GM12892 (cell line): ENCODE data around the gene AMER2.
A peak's percentile ranks its signal among the peaks of the same experiment; 100 is the strongest.

Experiments
- DNase-seq: peaks from one replicate; pipeline ENCODE4 v3.0.0; 2011; ENCODE audit not compliant: insufficient read length
- FAIRE-seq: peaks from 2 replicates; lab custom pipeline; 2011; peaks lifted over from hg19 to GRCh38; lab: Jason Lieb, UNC
- POLR2A ChIP-seq: IDR thresholded peaks from 2 replicates; pipeline ENCODE4 v1.6.1; 2011; ENCODE audit warnings: low read depth, low read length, control low read depth
- POLR2AphosphoS5 ChIP-seq: IDR thresholded peaks from 2 replicates; pipeline ENCODE4 v1.6.1; 2011; ENCODE audit warnings: low read depth, low read length, control low read depth
- TAF1 ChIP-seq: IDR thresholded peaks from 2 replicates; pipeline ENCODE4 v1.6.1; 2011; ENCODE audit warnings: low read depth, mild to moderate bottlenecking, control low read depth, low read length, borderline replicate concordance

Gene AMER2

DNA sequence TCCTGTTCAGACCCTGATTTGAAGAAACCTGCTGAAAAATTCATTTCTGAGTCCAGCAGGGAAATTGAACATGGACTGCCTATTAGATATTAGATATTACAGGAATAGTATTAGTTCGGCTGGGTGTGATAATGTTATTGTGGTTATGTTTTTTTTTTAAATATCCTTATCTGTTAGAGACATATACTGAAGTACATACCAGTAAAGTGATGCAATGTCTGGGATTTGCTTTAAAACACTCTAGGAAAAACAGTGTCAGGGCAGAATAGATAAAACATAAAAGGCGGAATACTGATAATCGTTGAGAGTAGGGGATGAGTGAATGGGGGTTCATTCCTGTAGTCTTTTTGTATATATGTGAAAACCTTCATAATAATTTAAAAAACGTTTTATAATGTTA lies 28.7 kb upstream of the AMER2 start:
- no peak for TF ChIP-seq TAF1
- TF ChIP-seq POLR2A = no peak
- TF ChIP-seq POLR2AphosphoS5 = no peak
- DNase-seq = no peak
- no peak for FAIRE-seq

DNA sequence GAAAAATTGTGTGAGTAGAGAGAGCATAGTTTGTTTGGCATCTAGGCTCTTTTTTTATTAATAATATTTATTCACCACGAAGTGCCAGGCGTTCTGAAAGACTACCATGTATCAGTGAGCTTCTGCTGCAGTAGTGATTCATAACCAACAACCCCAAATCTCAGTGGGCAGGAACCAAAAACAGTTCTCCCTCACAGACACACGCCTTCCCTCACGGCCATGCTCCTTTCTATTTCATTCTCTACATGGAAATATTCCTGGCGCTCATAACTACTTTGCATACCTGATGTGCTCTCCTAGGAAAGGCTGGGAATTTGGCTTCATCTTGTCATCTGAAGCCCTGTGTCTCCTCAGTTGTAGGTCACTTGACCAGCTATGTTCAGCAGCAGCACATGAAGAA lies 26.6 kb upstream of the AMER2 start:
- no peak for FAIRE-seq
- TF ChIP-seq POLR2AphosphoS5 (no peak), POLR2A (no peak), TAF1 (no peak)
- no peak for DNase-seq

DNA sequence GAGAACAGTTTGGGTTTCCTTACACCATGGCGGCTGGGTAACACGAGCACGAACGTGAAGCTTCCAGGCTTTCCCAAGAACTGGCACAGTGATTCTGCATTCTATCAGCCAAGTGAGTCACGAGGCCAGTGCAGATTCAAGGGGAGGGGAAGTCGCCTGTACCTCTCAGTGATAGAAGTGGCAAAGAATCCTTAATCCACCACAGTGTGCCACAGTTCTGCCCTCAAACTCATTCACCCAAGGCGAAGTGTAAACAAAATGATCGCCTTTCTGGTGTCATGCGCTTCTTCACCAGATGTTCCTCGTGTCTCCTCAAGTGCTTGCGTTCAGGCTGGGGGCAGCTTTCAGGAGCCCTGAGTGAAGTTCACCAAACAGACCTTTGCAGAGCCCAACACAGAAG lies 24.9 kb upstream of the AMER2 start:
- no peak for FAIRE-seq
- DNase-seq = no peak
- no peak for TF ChIP-seq TAF1
- TF ChIP-seq POLR2AphosphoS5 = no peak
- TF ChIP-seq POLR2A = no peak

DNA sequence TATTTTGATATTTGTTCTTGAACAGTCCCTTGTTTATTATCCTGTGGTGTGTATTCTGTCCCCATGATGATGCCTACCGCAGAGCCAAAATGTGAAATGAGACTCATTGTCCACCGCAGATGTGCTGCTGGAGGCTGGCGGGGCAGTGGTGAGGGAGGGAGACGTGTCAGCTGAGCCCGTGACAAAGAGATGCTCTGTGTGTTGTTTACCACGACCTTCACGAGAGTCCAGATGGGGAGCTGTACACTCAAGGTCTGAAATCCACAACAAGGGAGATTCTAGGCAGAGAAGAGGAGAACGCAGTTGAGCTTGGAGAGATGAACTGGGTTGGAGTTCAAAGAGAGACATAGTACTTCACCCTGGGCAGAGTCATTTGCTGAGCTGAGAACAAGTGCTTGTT lies 20.8 kb upstream of the AMER2 start:
- TF ChIP-seq TAF1 (no peak), POLR2AphosphoS5 (no peak), POLR2A (no peak)
- DNase-seq = no peak
- FAIRE-seq = no peak

DNA sequence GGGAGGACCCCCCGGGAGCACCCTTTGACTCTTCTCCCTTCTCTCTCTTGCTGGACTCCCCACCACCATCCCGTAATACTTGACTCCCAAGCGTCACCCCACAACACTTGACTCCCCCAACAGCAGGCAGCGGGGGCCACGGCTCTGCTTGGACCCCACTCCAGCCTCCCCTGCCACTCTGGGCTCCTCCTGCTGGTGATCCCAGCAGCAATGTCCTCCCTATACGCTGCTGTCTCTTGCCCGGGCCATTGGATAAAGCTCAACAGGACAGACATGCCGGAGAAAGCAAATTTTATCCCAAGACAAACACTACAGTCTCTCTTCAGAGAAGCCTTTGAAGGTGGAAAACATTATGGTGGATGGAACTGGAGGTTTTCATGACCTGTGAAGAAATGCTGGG lies 20.4 kb upstream of the AMER2 start:
- no peak for FAIRE-seq
- no peak for TF ChIP-seq POLR2A
- no peak for TF ChIP-seq TAF1
- TF ChIP-seq POLR2AphosphoS5 = no peak

DNA sequence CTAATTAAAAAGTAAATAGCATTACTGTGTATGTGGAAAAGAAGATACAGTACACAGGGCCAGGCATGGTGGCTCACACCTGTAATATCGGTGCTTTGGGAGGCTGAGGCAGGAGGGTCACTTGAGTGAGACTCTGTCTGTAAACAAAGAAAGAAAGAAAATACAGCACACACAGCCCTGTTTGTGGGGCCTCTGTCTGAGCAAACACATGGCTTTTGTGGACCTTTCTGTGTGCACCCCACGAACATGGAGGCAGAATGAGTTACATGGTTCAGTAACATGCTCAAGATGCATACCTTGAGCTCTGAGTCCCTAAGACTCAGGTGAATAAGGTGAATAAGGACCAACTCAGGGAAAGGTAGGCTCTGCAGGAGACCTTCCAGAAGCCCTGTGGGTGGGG lies 20.0 kb upstream of the AMER2 start:
- FAIRE-seq (no peak), DNase-seq (no peak)
- TF ChIP-seq POLR2A = no peak
- no peak for TF ChIP-seq POLR2AphosphoS5
- no peak for TF ChIP-seq TAF1

More for the DNA sequence above, 20.4 kb upstream of the AMER2 start:
- DNase-seq = no peak

DNA sequence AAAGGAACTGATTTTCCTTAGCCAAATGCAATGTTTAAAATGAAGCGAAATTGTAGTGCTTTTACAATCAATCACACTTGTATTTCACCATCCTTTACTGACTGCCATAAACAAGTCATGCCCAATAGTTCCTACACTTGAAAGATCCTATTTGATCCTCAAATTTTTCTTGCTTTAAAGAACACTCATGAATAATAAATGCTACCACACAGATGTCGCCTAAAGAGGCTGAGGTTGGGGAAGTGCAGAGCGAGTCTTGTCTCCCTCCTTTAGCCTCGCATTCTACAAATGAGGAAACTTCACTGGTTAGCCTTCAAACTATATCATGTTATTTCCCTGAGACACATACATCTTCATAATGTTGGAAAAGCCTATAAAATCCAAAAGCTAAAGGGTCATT lies 18.7 kb upstream of the AMER2 start:
- no peak for DNase-seq
- TF ChIP-seq TAF1 (no peak), POLR2AphosphoS5 (no peak), POLR2A (no peak)
- no peak for FAIRE-seq

DNA sequence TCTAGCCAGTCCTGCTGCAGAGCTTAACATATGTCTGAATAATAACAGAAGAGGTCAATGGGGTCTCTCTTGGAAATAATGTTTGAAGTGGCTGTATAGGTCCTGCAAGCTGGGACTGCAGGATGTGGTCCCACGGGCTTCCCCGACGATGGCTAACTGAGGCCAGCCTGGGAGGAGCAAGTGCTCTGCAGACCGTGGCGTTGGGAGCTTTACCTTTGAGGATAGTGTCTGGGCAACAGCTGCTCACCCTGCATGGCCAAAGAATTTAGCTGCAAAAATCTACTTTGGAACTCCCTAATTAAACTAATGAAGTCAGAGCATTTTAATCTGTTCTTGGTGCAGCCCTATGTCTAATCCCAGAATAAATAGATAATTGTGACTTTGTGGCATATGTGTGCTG lies 18.2 kb upstream of the AMER2 start:
- DNase-seq (no peak), FAIRE-seq (no peak)
- no peak for TF ChIP-seq POLR2AphosphoS5
- TF ChIP-seq POLR2A = no peak
- TF ChIP-seq TAF1 = no peak

DNA sequence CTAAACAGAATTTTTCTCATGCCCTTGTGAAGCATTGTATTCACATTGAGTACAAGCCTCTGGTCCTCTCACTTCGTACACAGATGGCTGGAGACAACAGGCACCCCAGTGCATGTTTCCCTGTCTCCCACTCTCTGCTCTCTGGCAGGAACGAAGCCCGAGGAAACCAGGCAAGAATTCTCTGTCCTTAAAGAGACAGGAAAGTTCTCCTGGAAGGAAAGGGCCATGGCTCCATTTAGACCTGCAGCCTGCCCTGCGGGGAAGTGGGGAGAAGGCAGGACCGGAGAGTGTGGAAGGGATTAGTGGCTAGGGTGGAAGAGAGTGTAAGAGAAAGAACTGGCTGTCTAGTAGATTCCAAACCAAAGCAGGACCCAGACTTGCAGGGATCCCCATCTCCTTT lies 15.5 kb upstream of the AMER2 start:
- TF ChIP-seq TAF1 (no peak), POLR2AphosphoS5 (no peak), POLR2A (no peak)
- DNase-seq (no peak), FAIRE-seq (no peak)

DNA sequence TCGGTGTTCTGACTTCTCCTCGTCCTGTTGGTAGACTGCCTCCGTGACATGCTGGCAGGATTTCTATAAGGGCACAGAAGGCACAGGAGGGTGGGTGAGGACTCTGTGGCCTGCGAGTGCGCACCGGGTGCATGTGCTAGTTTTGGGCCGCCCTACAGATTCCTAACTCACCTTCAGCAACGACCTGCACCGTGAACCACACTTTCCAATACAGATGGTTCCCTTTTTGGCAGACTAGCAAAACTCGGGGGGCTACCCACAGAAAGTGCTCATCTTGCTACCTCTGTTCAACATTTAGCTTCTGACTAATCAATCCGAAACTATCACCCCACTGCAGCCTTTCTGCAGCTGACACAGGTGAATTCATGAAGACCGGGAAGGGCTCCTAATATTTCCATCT lies 14.1 kb upstream of the AMER2 start:
- no peak for FAIRE-seq
- no peak for TF ChIP-seq POLR2A
- no peak for TF ChIP-seq POLR2AphosphoS5
- DNase-seq = no peak

DNA sequence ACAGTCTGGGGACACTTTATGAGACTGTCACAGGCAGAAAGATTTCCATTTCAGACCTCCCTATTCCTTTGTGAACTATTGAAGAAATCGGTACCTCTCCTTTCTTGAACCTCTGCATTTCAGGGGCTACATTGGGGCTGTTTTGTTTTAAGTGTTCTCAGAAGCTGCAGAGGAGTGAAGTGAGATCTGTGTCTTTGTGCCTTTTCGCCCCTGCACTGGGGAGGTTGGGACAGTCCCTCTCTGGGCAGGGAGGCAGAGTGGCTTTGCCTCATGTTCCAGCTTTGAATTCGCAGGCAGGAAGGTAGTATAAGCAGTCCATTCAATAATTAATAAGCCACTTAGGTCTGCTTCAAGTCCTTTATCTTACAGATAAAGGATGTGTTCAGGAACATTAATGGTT lies 9.5 kb upstream of the AMER2 start:
- FAIRE-seq (peak; percentile 82), DNase-seq (no peak)
- TF ChIP-seq POLR2AphosphoS5 (no peak), TAF1 (no peak), POLR2A (no peak; the same call in none of the 2 replicates)

DNA sequence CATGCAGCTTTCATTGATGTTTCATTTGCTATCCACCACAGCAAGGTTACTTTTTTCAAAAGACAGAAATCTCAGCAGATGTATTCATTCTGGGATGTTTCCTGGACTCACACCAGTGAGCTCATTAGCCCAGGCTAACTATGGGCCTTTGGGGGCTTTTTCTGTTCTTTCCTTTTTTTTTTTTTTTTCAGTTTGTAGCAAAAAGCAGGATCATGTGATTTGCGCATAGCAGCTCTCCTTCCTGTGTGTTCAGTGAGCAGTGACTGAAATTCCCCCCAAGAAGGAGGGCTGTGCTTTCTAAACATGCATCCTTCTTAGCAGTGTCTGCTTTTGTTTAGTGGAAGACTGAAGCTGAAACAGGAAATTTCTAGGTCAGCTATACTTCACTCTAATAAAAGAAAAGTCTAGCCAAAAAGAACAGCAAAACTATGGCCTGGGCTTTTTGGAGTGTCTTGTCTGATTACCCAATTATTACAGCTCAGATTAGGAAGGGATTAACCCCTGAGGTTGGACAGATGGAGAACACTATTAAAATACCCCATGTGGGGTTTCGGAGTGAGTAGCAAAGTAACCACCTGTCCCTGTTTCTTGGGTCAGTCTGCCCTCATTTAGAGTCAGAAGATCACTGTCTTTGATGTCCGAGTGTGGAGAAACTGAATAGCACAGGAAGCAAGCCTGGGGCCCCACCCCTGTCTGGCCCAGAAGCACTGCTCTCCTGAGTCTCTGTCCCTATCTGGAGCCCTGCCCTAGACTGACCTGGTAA lies 8.9 kb upstream of the AMER2 start:
- DNase-seq (no peak), FAIRE-seq (no peak)
- TF ChIP-seq POLR2AphosphoS5 = no peak
- no peak; the same call in 1 of the 2 replicates for TF ChIP-seq POLR2A

DNA sequence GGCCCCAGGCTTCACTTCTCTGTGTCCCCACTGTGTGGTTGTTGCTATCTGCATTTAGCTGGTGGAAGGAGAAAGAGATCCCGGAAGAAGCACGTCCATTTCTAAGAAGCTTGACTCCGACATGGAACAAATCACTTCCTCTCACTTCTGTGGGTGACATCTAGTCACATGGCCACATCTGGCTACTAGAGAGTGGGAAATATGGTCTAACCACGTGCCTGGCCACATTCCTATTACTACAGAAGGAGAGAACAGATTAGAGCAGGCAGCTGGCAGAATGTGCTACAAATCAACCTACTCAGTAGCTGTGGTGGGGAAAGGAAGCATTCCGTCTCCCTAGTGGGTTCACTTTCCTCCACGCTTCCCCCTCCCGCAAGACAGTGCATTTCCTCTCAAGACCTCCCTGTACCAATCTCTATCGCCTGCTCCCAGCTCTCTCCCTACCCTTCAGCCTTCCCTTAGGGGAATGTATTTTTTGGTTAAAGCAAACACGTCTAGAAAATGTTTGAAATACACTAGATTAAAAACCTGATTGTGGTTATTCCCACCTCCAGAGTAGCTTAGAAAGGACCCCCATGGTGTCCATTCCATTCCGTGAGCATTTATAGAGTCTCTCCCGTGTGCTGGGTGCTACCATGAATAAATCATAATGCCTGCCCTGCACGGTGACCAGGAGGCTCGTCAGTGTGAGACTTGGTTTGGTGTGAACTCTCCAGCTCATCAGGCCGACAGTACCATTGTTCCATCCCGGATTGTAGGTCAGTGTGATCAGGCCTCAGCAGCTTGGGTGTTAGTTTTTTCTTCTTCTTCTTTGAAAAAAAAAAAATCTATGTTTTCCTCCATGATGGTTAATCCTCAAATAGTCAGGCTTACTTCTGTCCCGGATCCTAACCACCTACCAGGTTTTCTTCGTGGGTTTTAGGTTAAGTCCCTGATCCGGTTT lies 8.0 kb upstream of the AMER2 start:
- peak; percentile 93 for FAIRE-seq
- DNase-seq = no peak
- no peak for TF ChIP-seq POLR2A
- TF ChIP-seq TAF1 = no peak
- no peak for TF ChIP-seq POLR2AphosphoS5
